CD4-positive, alpha-beta T cell treated with Interleukin-15 for 4 hours (primary cell): Measurements from ENCODE around the gene PLK1.
"Not testable (repeated sequence)": the region's sequence is repeated elsewhere in the genome, so short reads cannot be mapped to it uniquely, and the experiment has no call there.

Source experiments
- DNase-seq: peaks from one replicate; pipeline ENCODE4 v3.0.0-alpha.2; 2020; ENCODE audit warnings: low spot score

The PLK1 gene

GRCh38 chr16:23678430-23679273, at the start of gene PLK1:
TSS of gene PLK1 (plus strand) at chr16:23678889. CDS start at chr16:23678933, 44 bp downstream.
- DNase-seq: peak; percentile 73

GRCh38 chr16:23629516-23629915, 49.2 kb upstream of the PLK1 start:
- DNase-seq: no peak

DNA sequence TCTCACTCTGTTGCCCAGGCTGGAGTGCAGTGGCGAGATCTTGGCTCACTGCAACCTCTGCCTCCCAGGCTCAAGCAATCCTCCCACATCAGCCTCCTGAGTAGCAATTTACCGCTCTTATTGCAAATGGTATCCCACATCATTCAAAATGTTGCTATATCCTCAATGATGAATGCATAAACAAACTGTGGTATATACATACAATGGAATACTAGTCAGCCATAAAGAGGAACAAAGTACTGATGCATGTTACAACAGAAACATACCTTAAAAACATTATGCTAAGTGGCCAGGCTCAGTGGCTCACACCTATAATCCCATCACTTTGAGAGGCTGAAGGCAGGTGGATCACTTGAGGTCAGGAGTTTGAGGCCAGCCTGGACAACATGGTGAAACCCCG, 46.8 kb upstream of the PLK1 start:
- DNase-seq: not testable (repeated sequence)

GRCh38 chr16:23634461-23635036, 44.1 kb upstream of the PLK1 start:
- DNase-seq: no peak

- no peak for DNase-seq
These were observed 42.7 kb upstream of the PLK1 start for GRCh38 chr16:23635958-23636357.

DNA sequence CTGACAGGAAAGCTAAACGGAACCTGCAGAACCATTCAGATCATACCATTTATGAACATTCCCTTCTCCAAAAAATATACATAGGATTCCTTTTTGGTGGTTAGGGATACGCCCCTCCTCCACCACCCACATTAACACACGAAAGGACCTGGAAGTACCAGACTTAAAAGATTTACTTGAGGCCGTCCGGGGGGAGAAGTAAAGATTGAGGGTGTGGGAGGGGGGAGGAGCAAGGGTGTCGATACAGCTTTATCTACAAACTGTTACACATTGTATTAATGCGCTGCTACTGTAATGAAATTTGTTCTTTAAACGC, 38.1 kb upstream of the PLK1 start:
- DNase-seq: no peak

DNA sequence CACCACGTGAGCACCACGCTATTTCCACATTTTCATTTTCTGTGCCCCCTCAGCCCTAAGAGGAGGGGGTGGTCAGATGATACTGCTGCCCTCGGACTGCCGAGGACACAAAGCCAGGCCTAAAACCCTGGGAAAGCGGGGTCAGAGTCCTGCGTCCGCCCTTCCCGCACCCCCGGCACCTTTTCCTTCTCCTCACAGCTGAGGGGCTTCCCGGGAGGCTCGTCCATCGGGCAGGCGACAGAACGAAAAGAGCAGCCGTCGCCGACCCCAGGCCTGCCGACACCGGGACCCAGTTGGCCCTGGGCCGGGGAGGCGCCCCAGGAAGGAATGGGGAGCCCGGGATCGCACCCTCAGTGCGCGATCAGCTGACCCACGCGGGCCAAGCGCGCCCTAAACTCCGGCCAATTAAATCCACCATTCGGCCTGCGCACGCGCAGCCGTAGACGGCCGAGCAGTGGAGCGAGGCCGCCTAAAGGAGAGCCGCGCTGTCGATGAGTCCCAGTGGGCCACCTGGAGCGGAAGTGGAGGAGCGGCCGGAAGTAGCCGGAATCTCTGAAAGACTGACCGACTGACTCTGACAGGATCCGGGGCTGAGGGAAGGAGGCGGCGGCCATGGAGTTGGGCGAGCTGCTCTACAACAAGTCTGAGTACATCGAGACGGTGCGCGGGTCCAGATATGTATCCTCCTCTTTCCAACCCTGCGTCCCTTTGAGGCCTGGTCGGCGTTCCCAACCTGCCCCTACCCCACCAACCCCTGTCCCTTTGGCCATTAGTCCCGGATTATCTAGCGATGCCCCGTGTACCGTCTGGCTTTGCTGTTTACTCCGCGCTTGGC, 37.5 kb upstream of the PLK1 start, which contains the start of the genes DCTN5 and PALB2:
Gene DCTN5, plus strand, starts transcription at position 536 of the 835 bp plus-strand sequence. Its CDS starts 77 bp downstream, at position 613.
Gene PALB2, minus strand, starts transcription at position 380 of the 835 bp plus-strand sequence. Its CDS starts 153 bp downstream, at position 227.
- DNase-seq: peak; percentile 87

DNA sequence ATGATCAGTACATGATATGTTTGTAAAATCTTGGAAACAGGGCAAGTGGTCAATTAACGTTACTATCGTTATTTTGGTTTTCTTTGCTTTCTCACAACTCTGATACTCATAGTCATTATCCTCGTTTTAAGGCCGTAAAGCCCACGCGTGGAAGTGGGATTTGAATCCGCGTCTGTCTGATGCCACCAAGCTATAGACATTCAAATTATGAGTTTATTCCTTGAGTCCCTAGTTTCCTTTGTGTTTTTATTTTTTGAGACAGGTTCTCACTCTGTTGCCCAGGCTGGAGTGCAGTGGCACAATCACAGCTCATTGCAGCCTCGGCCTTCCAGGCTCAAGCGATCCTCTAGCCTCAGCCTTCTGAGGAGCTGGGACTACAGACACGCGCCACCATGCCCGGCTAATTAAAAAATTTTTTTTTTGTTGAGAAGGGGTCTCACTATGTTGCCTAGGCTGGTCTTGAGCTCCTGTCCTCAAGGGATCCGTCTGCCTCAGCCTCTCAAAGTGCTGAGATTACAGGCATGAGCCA, 36.4 kb upstream of the PLK1 start:
- no peak for DNase-seq

DNA sequence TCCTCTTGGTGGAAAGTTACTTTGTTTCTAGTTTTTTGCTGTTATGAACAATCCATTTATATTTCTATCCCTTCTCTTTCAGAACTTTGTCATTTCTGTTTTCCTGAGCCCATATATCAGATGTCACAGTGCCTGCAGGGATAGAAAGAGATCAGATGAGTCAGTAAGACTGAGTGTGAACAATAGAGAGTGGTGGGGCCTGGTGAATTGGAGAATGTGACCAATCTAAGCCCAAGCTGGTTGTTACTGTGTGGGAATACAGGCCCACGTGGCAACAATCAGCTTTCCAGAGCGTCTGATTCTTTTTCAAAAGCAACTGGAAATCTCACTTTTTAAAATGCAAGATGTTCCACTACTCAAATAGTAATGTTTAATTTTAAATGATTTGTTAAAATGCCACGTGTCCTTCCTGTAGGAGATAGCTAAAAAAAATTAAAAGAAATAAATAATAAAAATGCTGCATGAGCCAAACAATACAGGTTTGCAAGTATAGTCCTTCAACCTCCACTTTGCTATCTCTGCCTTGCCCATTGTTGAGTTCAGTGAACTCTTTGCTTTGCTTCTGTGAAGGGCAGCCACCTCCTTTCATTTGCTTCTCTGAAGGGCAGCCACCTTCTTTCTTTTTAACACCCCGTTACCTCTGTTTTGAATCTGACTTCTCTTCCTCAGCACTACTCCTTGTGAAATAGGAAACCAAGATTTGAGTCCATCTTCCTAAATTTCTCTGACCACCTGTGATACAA, 27.8 kb upstream of the PLK1 start:
- DNase-seq: no peak

GRCh38 chr16:23651943-23652468, 26.7 kb upstream of the PLK1 start:
- DNase-seq: no peak

- no peak for DNase-seq
These were observed 14.8 kb upstream of the PLK1 start for GRCh38 chr16:23663918-23664317.

DNA sequence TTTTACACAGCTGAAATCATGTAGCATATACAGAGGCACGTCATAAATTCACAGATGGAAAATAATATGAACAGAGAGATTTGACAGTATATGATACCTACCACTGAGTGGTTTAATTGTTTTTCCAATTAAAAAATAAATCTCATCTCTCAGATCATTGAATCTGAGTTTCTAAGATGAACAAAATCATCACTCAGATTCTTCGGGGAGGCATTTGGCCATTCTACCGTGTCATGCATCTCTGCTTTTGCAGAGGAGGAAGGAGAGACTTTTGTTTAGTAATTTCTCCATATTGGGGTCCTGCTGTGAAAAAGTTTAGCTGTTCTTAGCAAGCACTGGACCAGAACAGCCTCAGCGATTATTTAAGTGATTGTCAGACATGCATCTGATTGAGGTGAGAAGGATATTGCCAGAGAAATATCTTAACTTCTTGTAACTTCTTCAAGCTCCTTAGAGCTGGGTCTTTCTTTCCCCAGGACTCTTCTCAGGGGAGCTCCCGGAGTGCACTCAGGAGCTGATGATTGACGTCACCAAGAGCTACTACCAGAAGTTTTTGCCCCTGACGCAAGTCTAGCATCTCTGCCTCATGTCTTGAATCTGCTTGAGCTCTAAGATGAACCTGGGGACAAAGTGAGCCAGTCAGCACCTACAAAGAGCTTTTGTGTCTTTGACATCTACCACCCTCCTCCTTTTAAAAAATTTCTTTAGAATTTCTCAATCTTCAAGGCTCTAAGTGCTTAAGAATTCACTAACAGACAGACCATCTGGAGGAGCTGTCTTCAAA, 11.9 kb upstream of the PLK1 start:
- no peak for DNase-seq

DNA sequence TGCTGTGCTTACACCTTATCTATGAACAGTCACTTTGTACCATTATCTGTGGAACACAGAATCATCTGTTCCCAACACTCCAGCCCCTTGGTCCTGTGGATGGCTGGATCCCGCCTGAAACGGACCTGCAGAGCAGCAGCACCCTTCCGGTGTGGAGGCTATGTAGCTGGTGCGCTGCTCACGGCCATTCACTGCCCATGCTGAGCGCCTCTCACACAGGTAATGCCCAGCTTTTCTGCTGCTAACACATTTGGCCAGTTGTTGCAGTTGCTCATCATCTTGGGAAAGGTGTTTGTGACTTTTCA, 11.4 kb upstream of the PLK1 start:
- DNase-seq: no peak

DNA sequence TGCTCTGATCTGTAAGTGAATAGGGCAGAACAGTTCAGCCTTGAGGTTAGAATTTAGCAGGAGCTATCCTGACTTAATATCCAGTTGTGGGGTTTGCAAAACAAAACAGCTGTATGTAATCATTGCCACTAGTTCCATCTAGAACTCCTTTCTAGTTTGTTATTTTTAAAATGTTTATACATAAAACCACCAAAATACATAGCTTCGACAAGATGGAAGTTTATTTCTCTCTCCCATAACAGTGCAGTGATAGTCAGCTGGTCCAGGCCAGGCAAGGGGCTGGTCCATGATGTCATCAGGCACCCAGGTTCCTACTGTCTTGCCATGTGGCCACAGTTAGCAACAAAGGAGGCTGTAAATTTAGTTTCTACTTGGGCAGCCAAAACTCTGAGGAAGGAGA, 10.5 kb upstream of the PLK1 start:
- no peak for DNase-seq

- no peak for DNase-seq
These were observed 9.8 kb upstream of the PLK1 start for GRCh38 chr16:23668873-23669272.

GRCh38 chr16:23670137-23670776, 8.4 kb upstream of the PLK1 start:
- DNase-seq: no peak

DNA sequence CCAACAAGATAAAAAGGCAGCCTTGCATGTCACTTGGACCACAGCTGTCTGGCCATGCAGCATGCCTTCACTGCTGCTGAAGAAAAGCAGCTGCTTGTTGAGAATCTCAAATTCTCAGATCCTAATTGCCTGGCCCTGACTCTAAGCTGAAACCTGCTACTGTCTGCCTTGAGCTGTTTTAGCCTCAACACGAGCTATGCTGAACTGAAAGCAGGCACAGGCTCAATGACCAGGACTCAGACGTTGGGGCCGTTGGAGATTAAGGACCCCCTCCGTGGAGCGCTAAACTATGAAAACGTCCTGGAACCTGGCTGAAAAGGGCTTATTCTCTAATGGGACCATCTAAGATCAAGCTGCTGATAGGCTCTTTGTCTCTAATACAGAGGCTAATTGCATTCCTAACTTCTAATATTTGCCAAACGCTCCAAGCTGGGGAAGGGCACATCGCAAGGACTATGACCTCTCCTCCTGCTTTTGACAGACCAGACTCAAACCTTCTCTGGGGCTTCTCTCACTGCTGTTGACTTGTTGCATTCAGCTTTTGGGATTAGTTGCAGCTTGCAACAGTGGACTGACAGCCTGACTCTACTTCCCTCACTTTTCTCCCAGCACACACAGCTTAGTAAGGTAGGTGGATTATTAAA, 4.6 kb upstream of the PLK1 start:
- DNase-seq: no peak

GRCh38 chr16:23676924-23677480, 1.7 kb upstream of the PLK1 start:
- no peak for DNase-seq

- no peak for DNase-seq
These were observed 741 bp downstream of the PLK1 start for GRCh38 chr16:23679274-23679985.
